HG02571 (cell line): Measurements from ENCODE around the gene NRF1.
"Not testable (repeated sequence)": the region's sequence is repeated elsewhere in the genome, so short reads cannot be mapped to it uniquely, and the experiment has no call there.

Experiments used
- ATAC-seq: cut with Tn5 transposase; IDR thresholded peaks from one replicate; pipeline ENCODE4 v1.9.1; 2021; ENCODE audit warnings: mild to moderate bottlenecking, moderate library complexity; ENCODE audit not compliant: unreplicated experiment

The NRF1 gene

GRCh38 chr7:129611246-129612111 lies at the start of gene NRF1:
NRF1 (plus strand) TSS chr7:129611720; CDS start chr7:129657352, 45,632 bp downstream.
- peak; percentile 78 for ATAC-seq

- ATAC-seq, result not testable (repeated sequence)
Observed at GRCh38 chr7:129566323-129566722, 45.2 kb upstream of the NRF1 start.

GRCh38 chr7:129567377-129567776 lies 44.1 kb upstream of the NRF1 start:
- ATAC-seq, result no peak

GRCh38 chr7:129568240-129568639 lies 43.3 kb upstream of the NRF1 start:
- ATAC-seq, result no peak

GRCh38 chr7:129569326-129569725 lies 42.2 kb upstream of the NRF1 start:
- no peak for ATAC-seq

GRCh38 chr7:129569811-129570215 lies 41.7 kb upstream of the NRF1 start:
- no peak for ATAC-seq

GRCh38 chr7:129571201-129571600 lies 40.3 kb upstream of the NRF1 start:
- no peak for ATAC-seq

- no peak for ATAC-seq
Observed at GRCh38 chr7:129572205-129572604, 39.3 kb upstream of the NRF1 start.

GRCh38 chr7:129574487-129574886 lies 37.0 kb upstream of the NRF1 start:
- ATAC-seq, result no peak

GRCh38 chr7:129575699-129576098 lies 35.8 kb upstream of the NRF1 start:
- ATAC-seq, result no peak

GRCh38 chr7:129576138-129576537 lies 35.4 kb upstream of the NRF1 start:
- no peak for ATAC-seq

- ATAC-seq, result no peak
Observed at GRCh38 chr7:129578829-129579228, 32.7 kb upstream of the NRF1 start.

GRCh38 chr7:129586179-129586578 lies 25.3 kb upstream of the NRF1 start:
- ATAC-seq, result not testable (repeated sequence)

GRCh38 chr7:129588268-129588667 lies 23.3 kb upstream of the NRF1 start:
- no peak for ATAC-seq

GRCh38 chr7:129591868-129592267 lies 19.7 kb upstream of the NRF1 start:
- no peak for ATAC-seq

GRCh38 chr7:129596386-129596785 lies 15.1 kb upstream of the NRF1 start:
- not testable (repeated sequence) for ATAC-seq

GRCh38 chr7:129597672-129598071 lies 13.8 kb upstream of the NRF1 start:
- no peak for ATAC-seq

GRCh38 chr7:129599174-129599573 lies 12.3 kb upstream of the NRF1 start:
- ATAC-seq, result no peak

- ATAC-seq, result not testable (repeated sequence)
Observed at GRCh38 chr7:129603594-129603993, 7.9 kb upstream of the NRF1 start.

GRCh38 chr7:129604021-129604420 lies 7.5 kb upstream of the NRF1 start:
- not testable (repeated sequence) for ATAC-seq

- no peak for ATAC-seq
Observed at GRCh38 chr7:129604713-129605437, 6.6 kb upstream of the NRF1 start.
